ENCODE results near the gene RNPS1.

GRCh38 chr16:2204416-2205103, 63.4 kb downstream of the RNPS1 start:
- TF ChIP-seq, protein P1, sequence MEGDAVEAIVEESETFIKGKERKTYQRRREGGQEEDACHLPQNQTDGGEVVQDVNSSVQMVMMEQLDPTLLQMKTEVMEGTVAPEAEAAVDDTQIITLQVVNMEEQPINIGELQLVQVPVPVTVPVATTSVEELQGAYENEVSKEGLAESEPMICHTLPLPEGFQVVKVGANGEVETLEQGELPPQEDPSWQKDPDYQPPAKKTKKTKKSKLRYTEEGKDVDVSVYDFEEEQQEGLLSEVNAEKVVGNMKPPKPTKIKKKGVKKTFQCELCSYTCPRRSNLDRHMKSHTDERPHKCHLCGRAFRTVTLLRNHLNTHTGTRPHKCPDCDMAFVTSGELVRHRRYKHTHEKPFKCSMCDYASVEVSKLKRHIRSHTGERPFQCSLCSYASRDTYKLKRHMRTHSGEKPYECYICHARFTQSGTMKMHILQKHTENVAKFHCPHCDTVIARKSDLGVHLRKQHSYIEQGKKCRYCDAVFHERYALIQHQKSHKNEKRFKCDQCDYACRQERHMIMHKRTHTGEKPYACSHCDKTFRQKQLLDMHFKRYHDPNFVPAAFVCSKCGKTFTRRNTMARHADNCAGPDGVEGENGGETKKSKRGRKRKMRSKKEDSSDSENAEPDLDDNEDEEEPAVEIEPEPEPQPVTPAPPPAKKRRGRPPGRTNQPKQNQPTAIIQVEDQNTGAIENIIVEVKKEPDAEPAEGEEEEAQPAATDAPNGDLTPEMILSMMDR (conservative IDR thresholded peaks at IDR 0.05; ENCODE audit: low read depth, low read length): no peak
- TF ChIP-seq POLR2A (IDR thresholded peaks at IDR 0.05; ENCODE audit: low read depth, low read length) (no peak), RAD21 (IDR thresholded peaks at IDR 0.05; ENCODE audit: low read length) (no peak), FOS (IDR thresholded peaks at IDR 0.05; ENCODE audit: low read depth, low read length) (no peak), SMC3 (IDR thresholded peaks at IDR 0.05; ENCODE audit: low read depth, low read length) (no peak), RFX5 (IDR thresholded peaks at IDR 0.05; ENCODE audit: low read depth, low read length) (no peak), CHD1 (IDR thresholded peaks at IDR 0.05; ENCODE audit: low read depth, low read length) (no peak), CEBPB (IDR thresholded peaks at IDR 0.05; ENCODE audit: low read depth, low read length) (no peak), ELK1 (IDR thresholded peaks at IDR 0.05; ENCODE audit: borderline replicate concordance, low read depth, low read length) (no peak)
- TF ChIP-seq, protein P2, sequence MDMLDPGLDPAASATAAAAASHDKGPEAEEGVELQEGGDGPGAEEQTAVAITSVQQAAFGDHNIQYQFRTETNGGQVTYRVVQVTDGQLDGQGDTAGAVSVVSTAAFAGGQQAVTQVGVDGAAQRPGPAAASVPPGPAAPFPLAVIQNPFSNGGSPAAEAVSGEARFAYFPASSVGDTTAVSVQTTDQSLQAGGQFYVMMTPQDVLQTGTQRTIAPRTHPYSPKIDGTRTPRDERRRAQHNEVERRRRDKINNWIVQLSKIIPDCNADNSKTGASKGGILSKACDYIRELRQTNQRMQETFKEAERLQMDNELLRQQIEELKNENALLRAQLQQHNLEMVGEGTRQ (IDR thresholded peaks at IDR 0.05; ENCODE audit: low read depth, low read length): no peak

Data from IMR-90 (cell line).